WERI-Rb-1 (cell line): ENCODE data around the gene SNCA.

Source experiments
- DNase-seq: peaks from one replicate; pipeline ENCODE4 v3.0.0-alpha.2; 2020
- H3K27ac ChIP-seq: fragments of 250-450 bp; sonication (Bioruptor Pico); 2 replicates; pipeline ENCODE4 v1.5.1; 2020; ENCODE audit warnings: mild to moderate bottlenecking, moderate library complexity
- H3K27me3 ChIP-seq: fragments of 250-450 bp; sonication (Bioruptor Pico); 2 replicates; pipeline ENCODE4 v1.5.1; 2021; ENCODE audit warnings: mild to moderate bottlenecking, low read depth, moderate library complexity; ENCODE audit not compliant: insufficient read depth, severe bottlenecking
- H3K36me3 ChIP-seq: fragments of 250-450 bp; sonication (Bioruptor Pico); 2 replicates; pipeline ENCODE4 v1.5.1; 2020; ENCODE audit warnings: mild to moderate bottlenecking, moderate library complexity
- H3K4me3 ChIP-seq: 2 replicates; pipeline ENCODE4 v1.5.1; 2011; ENCODE audit warnings: low read depth, mild to moderate bottlenecking, control low read depth, low read length
- H3K9me3 ChIP-seq: fragments of 250-450 bp; sonication (Bioruptor Pico); 2 replicates; pipeline ENCODE4 v1.5.1; 2021; ENCODE audit warnings: mild to moderate bottlenecking, moderate library complexity; ENCODE audit not compliant: severe bottlenecking
- CTCF ChIP-seq: IDR thresholded peaks from 2 replicates; pipeline ENCODE4 v1.5.1; 2011; ENCODE audit warnings: low read depth, mild to moderate bottlenecking, control low read depth, inconsistent platforms, low read length

The SNCA gene

GRCh38 chr4:89834486-89835209, 2.3 kb downstream of the SNCA start:
- no peaks in the 10 kb centered on the region for H3K36me3 ChIP-seq
- H3K27me3 ChIP-seq, result no peaks in the 10 kb centered on the region
- no peak overlapping the region for H3K4me3 ChIP-seq
- no peak for DNase-seq
- no peaks in the 10 kb centered on the region for H3K9me3 ChIP-seq
- TF ChIP-seq CTCF, result no peak
- H3K27ac ChIP-seq, result no peak overlapping the region

DNA sequence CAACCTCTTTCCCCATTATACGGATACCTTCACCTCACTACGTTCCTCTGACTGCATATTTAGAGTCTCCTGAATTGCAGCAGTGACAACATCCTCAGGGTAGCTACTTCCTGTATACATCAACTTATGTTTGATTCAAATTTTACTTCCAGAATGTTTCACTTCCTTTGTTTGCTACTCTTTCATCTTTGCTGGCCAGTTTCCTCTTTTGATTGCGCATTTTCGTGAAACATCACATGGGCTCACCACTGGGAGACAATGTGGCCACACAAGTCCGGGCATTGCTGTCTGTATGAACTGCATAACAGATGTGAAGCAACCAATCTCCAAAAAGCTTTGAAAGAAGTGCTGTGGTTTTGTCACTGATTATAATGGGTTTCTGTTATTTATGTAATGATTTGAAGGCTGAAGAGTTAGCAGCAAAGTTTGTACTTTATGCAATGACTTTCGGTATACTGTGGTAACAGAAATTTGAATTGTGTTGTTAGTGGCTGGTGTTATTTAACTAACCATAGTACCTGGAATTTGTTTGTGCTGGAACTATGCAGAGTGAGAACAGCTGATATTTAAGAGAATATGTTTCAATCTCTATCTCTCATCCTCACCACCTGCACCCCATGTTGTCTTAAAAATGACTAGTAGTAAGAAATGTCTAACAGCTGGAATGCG, 7.4 kb downstream of the SNCA start:
- H3K27ac ChIP-seq, result no peak overlapping the region
- no peak for DNase-seq
- no peaks in the 10 kb centered on the region for H3K27me3 ChIP-seq
- H3K9me3 ChIP-seq, result no peaks in the 10 kb centered on the region
- no peak overlapping the region for H3K4me3 ChIP-seq
- no peaks in the 10 kb centered on the region for H3K36me3 ChIP-seq
- no peak for TF ChIP-seq CTCF

DNA sequence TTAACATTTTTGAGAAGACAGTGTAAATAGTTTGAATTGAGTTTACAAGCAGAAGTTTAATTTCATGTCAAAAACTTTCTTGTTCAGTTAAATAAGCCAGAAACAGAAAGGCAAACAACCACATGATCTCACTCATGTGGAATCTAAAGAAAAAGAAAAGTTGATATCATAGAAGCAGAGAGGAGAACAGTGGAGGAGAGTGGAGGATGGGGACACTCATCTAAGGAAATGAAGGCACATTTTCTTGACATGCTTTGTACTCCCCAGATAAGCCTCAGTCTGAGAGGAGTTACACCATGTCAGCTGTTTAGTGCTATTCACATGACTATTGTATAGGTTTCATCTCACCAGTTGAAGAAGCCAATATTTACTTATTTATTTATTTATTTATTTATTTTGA, 13.5 kb downstream of the SNCA start:
- TF ChIP-seq CTCF, result no peak
- Histone ChIP-seq H3K27me3 (no peaks in the 10 kb centered on the region), H3K27ac (no peak overlapping the region), H3K4me3 (no peak overlapping the region), H3K36me3 (peaks cover 6% of the 10 kb centered on the region), H3K9me3 (no peaks in the 10 kb centered on the region)
- no peak for DNase-seq

GRCh38 chr4:89821612-89822011, 15.3 kb downstream of the SNCA start:
- Histone ChIP-seq H3K27ac (no peak overlapping the region), H3K9me3 (no peaks in the 10 kb centered on the region), H3K36me3 (peaks cover 6% of the 10 kb centered on the region), H3K27me3 (no peaks in the 10 kb centered on the region), H3K4me3 (no peak overlapping the region)
- no peak for TF ChIP-seq CTCF
- no peak for DNase-seq

GRCh38 chr4:89820010-89820409, 17.0 kb downstream of the SNCA start:
- no peak for DNase-seq
- Histone ChIP-seq H3K36me3 (peaks cover 6% of the 10 kb centered on the region), H3K4me3 (no peak overlapping the region), H3K27ac (no peak overlapping the region), H3K27me3 (no peaks in the 10 kb centered on the region), H3K9me3 (no peaks in the 10 kb centered on the region)
- TF ChIP-seq CTCF, result no peak

DNA sequence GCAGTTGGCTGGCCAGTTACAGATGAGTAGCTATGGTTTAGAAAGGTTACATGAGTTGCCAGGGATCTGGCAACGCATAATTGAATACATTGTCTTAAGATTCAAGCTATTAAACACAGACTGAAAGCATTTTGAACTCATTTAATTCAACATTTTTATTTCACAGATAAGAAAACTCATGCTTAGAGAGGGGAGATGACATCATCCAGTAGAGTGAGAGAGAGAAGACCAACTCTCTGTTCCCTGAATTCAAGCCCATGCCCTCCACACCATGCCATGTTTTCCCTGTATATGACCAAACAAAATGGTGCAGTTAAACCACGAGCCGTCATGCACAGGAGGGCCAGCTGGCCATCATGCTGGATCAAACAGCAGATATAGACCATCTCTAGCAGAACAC, 22.6 kb downstream of the SNCA start:
- no peaks in the 10 kb centered on the region for H3K9me3 ChIP-seq
- no peak for TF ChIP-seq CTCF
- no peaks in the 10 kb centered on the region for H3K36me3 ChIP-seq
- no peaks in the 10 kb centered on the region for H3K27me3 ChIP-seq
- no peak overlapping the region for H3K4me3 ChIP-seq
- H3K27ac ChIP-seq, result no peak overlapping the region
- no peak for DNase-seq
